Activated B cell treated with CpG ODN at 0.5 μM for 24 hours (primary cell): ENCODE results near the gene IER5L. TPM values are rescaled to one million over a fixed set of nuclear protein-coding genes. Genes with fewer than 3 reads are reported as not detected.
A peak's percentile ranks its signal among the peaks of the same experiment; 100 is the strongest.

Source experiments
- ATAC-seq: fragments of 200-7000 bp; cut with Tn5 transposase; one replicate; pipeline ENCODE4 v1.10.0; 2021; ENCODE audit warnings: low read depth, mild to moderate bottlenecking, moderate library complexity
- CTCF ChIA-PET: fragments of 350-600 bp; sonication (Branson Sonifier 250); formaldehyde crosslinking; loops from one replicate; lab custom pipeline; 2021; ENCODE audit warnings: antibody characterized with exemption; lab: Charles Lee
- POLR2A ChIA-PET: fragments of 350-600 bp; sonication (Branson Sonifier 250); formaldehyde crosslinking; loops from one replicate; lab custom pipeline; 2021; ENCODE audit warnings: antibody characterized with exemption; lab: Charles Lee
- DNase-seq: peaks from one replicate; pipeline ENCODE4 v3.0.0; 2022
- H3K27ac Mint-ChIP-seq: one replicate; pipeline ENCODE4 v1.8.0; 2020; ENCODE audit warnings: mixed read lengths
- H3K27me3 Mint-ChIP-seq: one replicate; pipeline ENCODE4 v1.8.0; 2021; ENCODE audit warnings: mixed read lengths
- H3K36me3 Mint-ChIP-seq: one replicate; pipeline ENCODE4 v1.8.0; 2021; ENCODE audit warnings: low read depth, mixed read lengths
- H3K4me1 Mint-ChIP-seq: one replicate; pipeline ENCODE4 v1.8.0; 2021; ENCODE audit warnings: mixed read lengths
- H3K4me3 Mint-ChIP-seq: one replicate; pipeline ENCODE4 v1.8.0; 2020; ENCODE audit warnings: mild to moderate bottlenecking, mixed read lengths
- H3K9me3 Mint-ChIP-seq: one replicate; pipeline ENCODE4 v1.8.0; 2020; ENCODE audit warnings: mixed read lengths
- CTCF ChIP-seq: fragments of 200-600 bp; IDR thresholded peaks from one replicate; pipeline ENCODE4 v1.8.0; 2022; ENCODE audit warnings: antibody characterized with exemption, mild to moderate bottlenecking
- intact Hi-C: fragments of 100-400 bp; cut with micrococcal nuclease; formaldehyde crosslinking; loops from one replicate; pipeline ENCODE4 v1.15.1; 2024
- total RNA-seq: library from RNA; stranded (reverse); gene quantifications from 2 replicates; pipeline ENCODE4 v1.2.3, GENCODE V29; 2022

Gene IER5L
- total RNA-seq, 1 donor from 2014 or later = 1.9 TPM

DNA sequence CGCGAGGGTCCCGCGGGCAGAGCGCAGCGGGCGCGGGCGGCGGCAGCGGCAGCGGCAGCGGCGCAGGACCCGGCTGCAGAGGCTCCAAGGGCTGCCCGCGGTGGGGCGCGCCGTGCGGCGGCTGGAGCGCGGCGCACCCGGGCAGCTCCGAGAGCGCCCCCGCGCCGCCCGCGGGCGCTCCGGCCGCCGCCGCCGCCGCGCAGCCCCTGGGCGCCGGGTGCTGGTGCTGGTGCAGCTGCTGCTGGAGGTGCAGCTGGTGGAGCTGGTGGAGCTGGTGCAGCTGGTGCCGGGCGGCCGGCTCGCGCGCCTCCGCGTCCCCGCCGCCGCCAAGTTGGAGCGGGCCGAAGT is 644 bp downstream of the IER5L start:
- H3K9me3 Mint-ChIP-seq = no peaks in the 10 kb centered on the region
- DNase-seq (peak; percentile 65), ATAC-seq (peak; percentile 9)
- H3K27me3 Mint-ChIP-seq = peaks cover 19% of the 10 kb centered on the region
- no peak overlapping the region for H3K4me3 Mint-ChIP-seq
- H3K4me1 Mint-ChIP-seq = peaks cover 23% of the 10 kb centered on the region
- H3K27ac Mint-ChIP-seq = no peak overlapping the region
- intact Hi-C loops = loop anchor here (2.0 to 10.0 kb wide), 2 partner anchors 143 to 237 kb away; no protein-coding TSS in a partner anchor
- H3K36me3 Mint-ChIP-seq = no peaks in the 10 kb centered on the region
- POLR2A ChIA-PET = interaction anchor here (0.5 to 1.7 kb wide), 9 partner anchors 28 to 716 kb away, joined by 4 to 26 read pairs (median 7); partner anchors contain the start of gene NTMT1
- TF ChIP-seq CTCF = no peak
- CTCF ChIA-PET = interaction anchor here (1.1 to 1.7 kb wide), 6 partner anchors 35 to 447 kb away, joined by 3 to 13 read pairs (median 4); no protein-coding TSS in a partner anchor

DNA sequence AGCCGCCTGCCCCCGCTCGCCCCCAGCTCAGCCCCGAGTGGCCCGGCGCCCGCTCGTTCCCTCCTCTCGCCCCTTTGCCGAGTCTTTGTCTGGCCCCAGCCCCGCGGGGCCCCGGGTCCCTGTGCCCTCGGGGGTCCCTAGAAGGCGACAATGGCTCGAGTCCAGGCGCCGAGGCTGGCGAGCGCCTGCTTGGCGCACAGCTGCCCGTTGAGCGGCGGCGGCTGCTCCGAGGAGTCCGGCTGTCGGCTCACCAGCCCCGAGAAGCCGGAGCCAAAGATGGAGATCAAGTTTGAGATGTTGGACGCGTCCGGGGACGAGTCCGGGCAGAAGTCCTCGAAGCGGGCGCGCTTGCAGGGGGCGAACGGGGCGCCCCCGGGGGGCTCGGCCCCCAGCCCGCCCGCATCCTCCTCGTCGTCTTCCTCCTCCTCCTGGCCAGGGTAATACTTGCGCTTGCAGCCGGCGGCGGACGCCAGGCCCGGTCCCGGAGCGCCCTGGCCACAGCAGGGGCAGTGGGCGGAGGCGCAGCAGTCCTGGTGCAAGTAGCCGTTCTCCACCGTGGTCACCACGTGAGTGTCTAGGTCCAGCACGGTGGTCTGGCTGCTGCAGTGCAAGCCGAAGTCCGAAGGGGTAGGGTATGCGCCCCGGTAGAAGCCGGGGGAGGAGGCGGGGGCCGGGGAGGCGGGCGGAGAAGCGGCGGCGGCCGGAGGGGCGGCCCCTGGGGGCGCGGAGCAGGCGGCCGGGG is 1.2 kb downstream of the IER5L start:
- peaks cover 20% of the 10 kb centered on the region for H3K27me3 Mint-ChIP-seq
- peak overlapping the region; percentile 72 for H3K4me3 Mint-ChIP-seq
- ATAC-seq = no peak
- no peaks in the 10 kb centered on the region for H3K36me3 Mint-ChIP-seq
- POLR2A ChIA-PET = interaction anchor here (0.5 to 1.7 kb wide), 6 partner anchors 34 to 1175 kb away, joined by 3 to 26 read pairs (median 4); partner anchors contain the start of gene NTMT1
- intact Hi-C loops = loop anchor here (1.0 to 10.0 kb wide), 5 partner anchors 38 to 238 kb away; partner anchors contain the start of gene CRAT
- H3K4me1 Mint-ChIP-seq = peaks cover 23% of the 10 kb centered on the region
- H3K9me3 Mint-ChIP-seq = no peaks in the 10 kb centered on the region
- no peak overlapping the region for H3K27ac Mint-ChIP-seq
- CTCF ChIA-PET = interaction anchor here (1.4 to 4.8 kb wide), 4 partner anchors 35 to 45 kb away, joined by 3 to 84 read pairs (median 8); no protein-coding TSS in a partner anchor
- DNase-seq = peak; percentile 43
- no peak for TF ChIP-seq CTCF

- ATAC-seq = peak; percentile 19
- peaks cover 21% of the 10 kb centered on the region for H3K27me3 Mint-ChIP-seq
- DNase-seq = peak; percentile 49
- H3K9me3 Mint-ChIP-seq = no peaks in the 10 kb centered on the region
- peaks cover 23% of the 10 kb centered on the region for H3K4me1 Mint-ChIP-seq
- no peak overlapping the region for H3K27ac Mint-ChIP-seq
- no peak for TF ChIP-seq CTCF
- CTCF ChIA-PET = interaction anchor here (2.4 to 4.9 kb wide), 3 partner anchors 35 to 435 kb away, joined by 14 to 84 read pairs (median 24); no protein-coding TSS in a partner anchor
- POLR2A ChIA-PET = interaction anchor here (0.5 to 2.4 kb wide), 7 partner anchors 34 to 1175 kb away, joined by 3 to 20 read pairs (median 4); partner anchors contain the start of gene NTMT1
- H3K36me3 Mint-ChIP-seq = no peaks in the 10 kb centered on the region
- H3K4me3 Mint-ChIP-seq = peak overlapping the region; percentile 85
- intact Hi-C loops = loop anchor here (1.0 to 10.0 kb wide), 8 partner anchors 37 to 393 kb away; partner anchors contain the start of gene CRAT
These were observed 2.0 kb downstream of the IER5L start for GRCh38 chr9:129175825-129176633.

DNA sequence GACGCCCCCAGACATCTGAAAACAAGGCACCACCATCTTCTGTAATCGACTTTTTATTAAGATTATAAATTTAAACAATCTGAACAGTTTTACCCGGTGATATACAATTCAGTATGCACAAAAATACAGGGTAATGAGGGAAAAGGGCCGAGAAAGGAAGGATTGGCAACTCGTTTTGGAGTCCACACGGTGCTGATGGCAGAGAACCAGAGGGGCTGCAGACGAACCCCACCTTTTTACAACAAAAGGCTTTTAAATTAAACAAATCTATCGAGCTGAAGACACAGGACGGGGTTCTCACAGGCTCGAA is 2.6 kb downstream of the IER5L start:
- Mint-ChIP-seq H3K4me3 (peak overlapping the region; percentile 85), H3K27me3 (peaks cover 18% of the 10 kb centered on the region), H3K27ac (no peak overlapping the region), H3K36me3 (no peaks in the 10 kb centered on the region), H3K4me1 (peaks cover 23% of the 10 kb centered on the region), H3K9me3 (no peaks in the 10 kb centered on the region)
- ChIA-PET POLR2A (interaction anchor here (0.7 to 2.4 kb wide), 6 partner anchors 33 to 493 kb away, joined by 3 to 20 read pairs (median 4); partner anchors contain the start of gene NTMT1), CTCF (interaction anchor here (2.0 to 4.9 kb wide), 4 partner anchors 34 to 436 kb away, joined by 6 to 84 read pairs (median 19); no protein-coding TSS in a partner anchor)
- DNase-seq (no peak), ATAC-seq (no peak)
- no peak for TF ChIP-seq CTCF
- intact Hi-C loops = loop anchor here (2.0 to 10.0 kb wide), 4 partner anchors 207 to 393 kb away; no protein-coding TSS in a partner anchor
